Panc1 (cell line): ENCODE data around the gene KIDINS220. TPM values are rescaled to one million over a fixed set of nuclear protein-coding genes. Genes with fewer than 3 reads are reported as not detected.
A peak's percentile ranks its signal among the peaks of the same experiment; 100 is the strongest.

Source experiments
- ATAC-seq: fragments of 200-7000 bp; cut with Tn5 transposase; 2 replicates; pipeline ENCODE4 v1.9.1; 2020; ENCODE audit warnings: mild to moderate bottlenecking, moderate library complexity
- BruUV-seq: library from RNA; stranded (reverse); fragments of 400-500 nt; replicated peaks from 2 replicates; lab custom pipeline; 2021; lab: Mats Ljungman, UMichigan
- CTCF ChIA-PET: fragments of 300-600 bp; sonication (Branson Sonifier 250); formaldehyde crosslinking; loops from one replicate; lab custom pipeline; 2022; ENCODE audit warnings: antibody characterized with exemption; lab: Charles Lee
- POLR2A ChIA-PET: fragments of 300-600 bp; sonication (Branson Sonifier 250); formaldehyde crosslinking; loops from one replicate; lab custom pipeline; 2022; ENCODE audit warnings: antibody characterized with exemption; lab: Charles Lee
- DNase-seq: peaks from one replicate; pipeline ENCODE4 v3.0.0-alpha.2; 2010; ENCODE audit warnings: low read depth, low spot score
- H3K27ac ChIP-seq: 2 replicates; pipeline ENCODE4 v1.5.1; 2011; ENCODE audit warnings: mild to moderate bottlenecking, low read length, inconsistent platforms
- H3K27me3 ChIP-seq: fragments of 200-500 bp; sonication (Bioruptor generic); 2 replicates; pipeline ENCODE4 v1.6.0; 2014; ENCODE audit warnings: low read length, inconsistent platforms; ENCODE audit not compliant: control insufficient read depth, insufficient read depth
- H3K36me3 ChIP-seq: fragments of 200-500 bp; sonication (Bioruptor generic); 2 replicates; pipeline ENCODE4 v1.5.1; 2014; ENCODE audit warnings: inconsistent platforms, mild to moderate bottlenecking, low read length, moderate library complexity; ENCODE audit not compliant: control insufficient read depth, insufficient read depth
- H3K4me1 ChIP-seq: 2 replicates; pipeline ENCODE4 v1.5.1; 2011; ENCODE audit warnings: inconsistent platforms, mild to moderate bottlenecking, low read length, moderate library complexity; ENCODE audit not compliant: control insufficient read depth, insufficient read depth
- H3K4me3 ChIP-seq, 2 experiments: 2 replicates each; pipeline ENCODE4 v1.5.1; 2011 to 2012; ENCODE audit warnings: low read depth in 2 of 2, low read length in 2 of 2, mild to moderate bottlenecking in 2 of 2, inconsistent platforms in 1 of 2, moderate library complexity in 1 of 2
- H3K9me3 ChIP-seq: fragments of 200-500 bp; sonication (Bioruptor generic); 2 replicates; pipeline ENCODE4 v1.5.1; 2014; ENCODE audit warnings: low read depth, mild to moderate bottlenecking, inconsistent platforms, low read length, moderate library complexity; ENCODE audit not compliant: control insufficient read depth, insufficient read depth
- CTCF ChIP-seq: fragments of 450-650 bp; IDR thresholded peaks from 2 replicates; pipeline ENCODE4 v1.5.1; 2017; ENCODE audit warnings: mild to moderate bottlenecking
- REST ChIP-seq, 2 experiments: IDR thresholded peaks; 2 replicates each; pipeline ENCODE4 v1.6.1; 2011 to 2012; ENCODE audit warnings: low read depth in 2 of 2, control low read depth in 1 of 2, low read length in 1 of 2, mild to moderate bottlenecking in 1 of 2, moderate library complexity in 1 of 2; ENCODE audit not compliant: insufficient read depth in 1 of 2
- SIN3A ChIP-seq: IDR thresholded peaks from 2 replicates; pipeline ENCODE4 v1.6.1; 2012; ENCODE audit warnings: low read depth, mild to moderate bottlenecking, low read length, moderate library complexity, borderline replicate concordance; ENCODE audit not compliant: insufficient read depth
- TCF7L2 ChIP-seq: IDR thresholded peaks from 2 replicates; pipeline ENCODE4 v1.6.1; 2011; ENCODE audit warnings: mild to moderate bottlenecking, low read depth, low read length, inconsistent platforms
- in situ Hi-C: cut with HindIII; loops from 2 replicates; pipeline ENCODE4 v1.10.0; 2016; ENCODE audit warnings: low sequenced_read_pairs, low pct_unique_long_range_greater_than_20kb
- intact Hi-C: fragments of 100-400 bp; cut with micrococcal nuclease; formaldehyde crosslinking; loops from one replicate; pipeline ENCODE4 v1.10.0; 2022; ENCODE audit not compliant: unreplicated experiment
- total RNA-seq: library from RNA; stranded (reverse); gene quantifications from one replicate; pipeline ENCODE4 v1.2.1, GENCODE V29; 2021; ENCODE audit not compliant: unreplicated experiment

The KIDINS220 gene
- total RNA-seq, 1 experiment from 2014 or later: 39.3 TPM

- ChIA-PET POLR2A (no interaction called here), CTCF (no interaction called here)
- intact Hi-C loops: no loop called here
- no peaks in the 10 kb centered on the region for H3K36me3 ChIP-seq
- no peaks in the 10 kb centered on the region for H3K9me3 ChIP-seq
- H3K27ac ChIP-seq: no peak overlapping the region
- ATAC-seq (no peak), DNase-seq (no peak)
- no peak overlapping the region for H3K4me3 ChIP-seq
- H3K4me1 ChIP-seq: no peaks in the 10 kb centered on the region
- in situ Hi-C loops: no loop called here
- no peak for TF ChIP-seq REST (IDR thresholded peaks at IDR 0.05; ENCODE audit: insufficient read depth in 1 of 2, low read depth in 2 of 2, low read length in 1 of 2)
- TF ChIP-seq SIN3A: no peak
- no peak for TF ChIP-seq TCF7L2
- no TSS peak for BruUV-seq
- no peaks in the 10 kb centered on the region for H3K27me3 ChIP-seq
Observed at GRCh38 chr2:8767324-8767723, 70.1 kb downstream of the KIDINS220 start.

GRCh38 chr2:8761529-8762164, 75.8 kb downstream of the KIDINS220 start:
- CTCF ChIA-PET: interaction anchor here (0.7 to 1.3 kb wide), 2 partner anchors 68 to 443 kb away, joined by 4 to 5 read pairs; no protein-coding TSS in a partner anchor
- TF ChIP-seq SIN3A (no peak), CTCF (peak; percentile 63; the same call in 1 of the 2 replicates)
- H3K4me3 ChIP-seq: no peak overlapping the region
- H3K9me3 ChIP-seq: peaks cover under 1% of the 10 kb centered on the region; the same call in 1 of the 2 replicates
- no peaks in the 10 kb centered on the region for H3K36me3 ChIP-seq
- BruUV-seq: no TSS peak
- ATAC-seq: no peak
- POLR2A ChIA-PET: no interaction called here
- DNase-seq: peak; percentile 8
- no peaks in the 10 kb centered on the region for H3K4me1 ChIP-seq
- no peaks in the 10 kb centered on the region for H3K27me3 ChIP-seq
- no peak overlapping the region for H3K27ac ChIP-seq
- intact Hi-C loops: loop anchor here (1.0 kb wide), 1 partner anchor 68 kb away; no protein-coding TSS in a partner anchor
- in situ Hi-C loops: no loop called here

- ATAC-seq (no peak), DNase-seq (no peak)
- ChIA-PET POLR2A (no interaction called here), CTCF (no interaction called here)
- H3K27ac ChIP-seq: no peak overlapping the region
- intact Hi-C loops (no loop called here), in situ Hi-C loops (no loop called here)
- TF ChIP-seq CTCF: no peak
- TF ChIP-seq REST (IDR thresholded peaks at IDR 0.05; ENCODE audit: insufficient read depth in 1 of 2, low read depth in 2 of 2, low read length in 1 of 2): no peak
- H3K4me3 ChIP-seq: no peak overlapping the region
- no TSS peak for BruUV-seq
- no peaks in the 10 kb centered on the region for H3K27me3 ChIP-seq
- no peaks in the 10 kb centered on the region for H3K4me1 ChIP-seq
- H3K36me3 ChIP-seq: no peaks in the 10 kb centered on the region
- H3K9me3 ChIP-seq: peaks cover 6% of the 10 kb centered on the region; the same call in 1 of the 2 replicates
Observed at GRCh38 chr2:8756716-8757115, 80.7 kb downstream of the KIDINS220 start.
